ENCODE measurements around the gene SDK2. TPM values are rescaled to one million over a fixed set of nuclear protein-coding genes. Genes with fewer than 3 reads are reported as not detected.

The SDK2 gene
- polyA plus RNA-seq, 1 donor: 44.0 TPM

- DNase-seq: no peak
These were observed 228.5 kb downstream of the SDK2 start for GRCh38 chr17:73415782-73416181.

DNA sequence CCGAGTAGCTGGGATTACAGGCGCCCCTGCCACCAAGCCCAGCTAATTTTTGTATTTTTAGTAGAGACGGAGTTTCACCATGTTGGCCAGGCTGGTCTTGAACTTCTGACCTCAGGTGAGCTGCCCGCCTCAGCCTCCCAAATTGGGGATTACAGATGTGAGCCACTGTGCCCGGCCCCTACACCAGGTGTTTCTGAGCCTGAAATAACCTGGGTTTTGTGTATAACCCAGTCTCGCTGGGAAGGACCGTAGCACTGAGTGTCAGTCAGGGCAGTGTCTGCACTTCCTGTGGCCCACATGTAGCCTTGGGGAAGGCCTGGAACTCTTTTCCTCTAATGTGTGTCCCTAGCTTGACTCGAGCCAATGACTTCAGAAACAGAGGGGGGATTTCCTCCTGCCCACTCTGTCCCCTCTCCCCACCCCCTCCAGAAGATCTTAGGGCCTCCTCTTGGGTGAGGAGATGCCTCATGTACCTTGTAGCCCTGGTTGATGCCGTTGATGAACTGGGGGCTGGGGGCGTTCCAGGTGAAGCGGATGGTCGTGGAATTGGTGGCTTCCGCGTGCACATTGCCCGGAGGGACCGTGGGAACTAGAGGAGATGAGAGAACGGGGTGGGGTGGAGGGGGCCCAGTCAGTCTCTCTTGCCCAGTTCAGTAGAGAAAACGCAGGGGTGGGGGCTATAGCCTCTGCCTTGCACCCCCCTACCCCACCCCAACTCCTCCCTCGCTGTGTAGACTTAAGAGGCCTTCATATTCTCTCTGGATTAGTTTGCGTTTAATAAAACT, 229.9 kb downstream of the SDK2 start:
- DNase-seq: no peak

GRCh38 chr17:73412914-73413313, 231.3 kb downstream of the SDK2 start:
- DNase-seq: no peak

DNA sequence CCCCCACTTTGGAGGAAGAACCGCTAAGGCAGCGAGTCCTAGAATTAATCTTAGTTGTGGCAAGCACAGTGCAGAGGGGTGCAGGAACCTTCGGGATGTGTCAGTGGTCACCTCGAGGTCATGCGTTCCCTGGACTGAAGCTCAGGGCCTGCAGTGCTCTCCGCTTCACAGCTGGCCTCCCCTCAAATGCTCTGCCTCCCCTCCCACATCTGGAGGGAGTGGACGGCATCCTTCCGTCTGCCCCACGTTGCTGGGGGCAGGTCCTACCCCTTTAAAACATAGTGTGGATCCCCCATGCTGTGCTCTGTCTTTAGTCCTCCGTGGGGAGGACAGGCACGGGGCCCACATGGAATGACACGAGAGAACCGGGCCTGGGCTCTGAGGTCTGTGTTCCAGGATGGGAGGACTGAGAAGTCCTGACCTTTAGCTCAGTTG, 232.9 kb downstream of the SDK2 start:
- DNase-seq: no peak

GRCh38 chr17:73410586-73411312, 233.5 kb downstream of the SDK2 start:
- no peak for DNase-seq

- DNase-seq: no peak
These were observed 240.0 kb downstream of the SDK2 start for GRCh38 chr17:73404246-73404645.

- no peak for DNase-seq
These were observed 241.8 kb downstream of the SDK2 start for GRCh38 chr17:73402466-73402865.

GRCh38 chr17:73401911-73402310, 242.3 kb downstream of the SDK2 start:
- DNase-seq: peak; percentile 70

GRCh38 chr17:73400915-73401545, 243.2 kb downstream of the SDK2 start:
- no peak for DNase-seq

GRCh38 chr17:73399056-73399455, 245.2 kb downstream of the SDK2 start:
- no peak for DNase-seq

GRCh38 chr17:73397856-73398540, 246.2 kb downstream of the SDK2 start:
- DNase-seq: no peak

DNA sequence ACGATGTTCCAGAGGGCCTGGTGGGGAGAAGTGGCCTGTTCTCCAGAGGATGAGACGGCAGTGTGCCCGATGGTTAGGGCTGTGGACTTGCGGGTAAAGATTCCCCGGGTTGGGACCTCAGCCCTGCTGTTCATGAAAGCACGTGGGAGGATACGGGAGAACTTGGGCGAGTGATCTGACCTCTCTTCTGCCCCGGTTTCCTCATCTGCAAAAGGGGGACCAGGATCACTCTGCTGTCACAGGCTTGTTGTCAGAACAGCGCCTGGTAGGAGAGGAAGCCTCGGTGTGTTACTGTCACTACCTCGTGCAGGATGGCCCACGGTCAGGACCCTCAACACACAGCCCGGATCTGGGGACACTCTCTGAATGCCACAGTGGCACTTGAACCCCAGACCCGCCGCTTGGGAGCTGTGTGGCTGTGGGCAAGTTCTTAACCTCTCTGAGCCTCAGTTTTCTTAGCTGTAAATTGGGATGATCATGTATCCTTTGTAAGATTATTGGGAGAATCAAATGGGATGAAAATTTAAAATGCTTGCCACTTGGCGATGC, 246.9 kb downstream of the SDK2 start:
- DNase-seq: no peak

DNA sequence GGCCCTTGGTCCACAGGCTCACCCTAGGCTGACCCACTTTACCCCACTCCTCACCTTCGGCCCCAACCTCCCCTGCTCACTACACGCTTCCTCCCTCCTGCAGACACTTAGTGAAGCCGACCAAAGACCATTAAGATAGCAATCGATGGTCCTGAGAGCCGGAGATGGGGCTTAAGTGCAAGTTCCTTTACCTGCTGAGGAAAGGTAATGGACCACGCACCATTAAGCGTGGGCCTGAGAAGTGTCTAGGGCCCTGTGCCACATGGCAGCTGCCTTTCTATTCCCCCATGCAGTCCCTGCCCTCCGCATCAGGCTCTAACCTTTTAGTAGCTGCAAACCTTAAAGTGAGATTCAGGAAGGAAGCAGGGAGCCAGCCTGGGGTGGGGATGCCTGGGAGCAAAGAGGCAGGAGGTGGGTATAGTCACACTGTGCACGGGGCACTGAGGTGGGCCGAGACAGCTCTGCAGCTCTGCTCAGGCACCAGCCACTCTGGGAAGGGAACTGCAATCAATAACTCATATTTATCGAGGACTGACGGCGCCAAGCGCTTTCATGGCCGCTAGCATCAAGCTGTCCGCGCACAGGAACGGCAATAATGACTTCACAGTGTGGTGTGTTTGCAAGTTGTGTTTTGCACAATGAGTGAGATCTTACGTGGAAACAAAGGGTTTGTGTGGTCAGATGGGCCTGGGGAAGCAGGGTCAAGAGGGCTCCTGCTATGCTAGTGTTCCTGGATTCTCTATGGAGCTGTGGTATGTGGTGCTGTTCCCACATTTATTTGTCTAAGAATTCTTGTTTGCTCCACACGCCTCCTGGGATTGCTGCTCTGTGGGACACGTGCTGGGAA, 247.6 kb downstream of the SDK2 start:
- no peak for DNase-seq

GRCh38 chr17:73394512-73395450, 249.5 kb downstream of the SDK2 start:
- no peak for DNase-seq

DNA sequence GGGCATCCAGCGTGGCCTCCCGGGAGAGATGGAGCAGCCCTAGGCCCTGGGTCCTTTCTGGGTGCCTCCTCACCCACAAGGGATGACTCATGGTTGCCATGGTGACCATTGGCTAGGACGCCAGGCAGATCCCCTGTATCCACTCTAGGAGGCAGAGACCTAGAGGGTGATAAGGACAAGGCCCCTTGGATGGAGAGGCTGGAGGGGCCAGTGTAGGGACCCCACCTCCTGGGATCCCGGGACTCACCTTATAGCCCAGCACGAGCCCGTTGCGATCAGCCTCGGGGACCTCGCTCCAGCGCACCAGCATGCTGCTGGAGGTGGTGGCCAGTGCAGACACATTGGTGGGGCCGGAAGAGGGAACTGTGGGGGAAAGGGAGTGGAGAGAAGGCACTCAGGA, 250.3 kb downstream of the SDK2 start:
- no peak for DNase-seq

DNA sequence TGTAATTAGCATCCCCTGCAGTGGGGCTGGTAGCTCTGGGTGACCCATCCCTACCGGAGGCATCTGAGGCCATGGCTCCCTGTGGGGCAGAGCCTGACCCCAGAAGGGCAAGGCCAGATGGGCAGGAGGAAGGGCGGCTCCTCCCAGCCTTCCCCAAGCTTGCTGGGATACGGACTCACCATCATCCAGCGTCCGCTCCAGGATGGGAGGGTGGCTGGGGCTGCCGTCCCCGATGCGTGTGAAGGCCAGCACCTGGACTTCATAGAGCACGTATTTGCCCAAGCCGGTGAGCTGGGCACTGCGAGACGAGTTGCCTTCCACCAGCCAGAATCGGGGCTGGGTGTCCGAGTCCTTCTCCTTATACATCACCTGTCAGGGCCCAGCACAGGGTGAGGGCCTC, 250.9 kb downstream of the SDK2 start:
- no peak for DNase-seq

GRCh38 chr17:73391331-73392265, 252.6 kb downstream of the SDK2 start:
- no peak for DNase-seq

DNA sequence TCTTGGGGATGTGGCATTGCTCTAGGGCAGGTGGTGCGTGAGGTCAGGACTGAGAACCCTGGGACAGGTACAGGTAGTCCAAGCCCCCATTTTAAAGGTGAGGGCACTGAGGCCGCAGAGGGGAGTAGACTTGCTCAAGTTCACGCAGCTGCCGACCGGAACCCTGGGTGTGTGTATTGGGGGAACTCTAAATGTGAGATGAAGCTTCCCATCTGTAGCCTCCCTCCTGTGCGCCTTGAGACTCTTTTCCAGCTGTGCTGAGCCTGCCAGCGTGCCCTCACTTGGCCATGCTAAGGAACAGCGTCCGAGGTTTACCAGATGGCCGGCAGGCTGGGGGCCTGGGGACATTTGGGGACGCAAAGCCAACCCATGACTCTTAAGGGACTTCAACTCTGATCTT, 253.4 kb downstream of the SDK2 start:
- DNase-seq: no peak

- no peak for DNase-seq
These were observed 254.0 kb downstream of the SDK2 start for GRCh38 chr17:73390221-73390620.
